B cell (primary cell): ENCODE results near the gene DAG1. TPM values are rescaled to one million over a fixed set of nuclear protein-coding genes. Genes with fewer than 3 reads are reported as not detected.

Experiments used
- ATAC-seq: fragments of 200-7000 bp; cut with Tn5 transposase; one replicate; pipeline ENCODE4 v1.10.0; 2021; ENCODE audit warnings: low read depth, mild to moderate bottlenecking, moderate number of reproducible peaks, moderate library complexity
- CTCF ChIA-PET: fragments of 350-600 bp; sonication (Branson Sonifier 250); formaldehyde crosslinking; loops from one replicate; lab custom pipeline; 2021; ENCODE audit warnings: antibody characterized with exemption, inconsistent platforms; lab: Charles Lee
- POLR2A ChIA-PET: fragments of 350-600 bp; sonication (Branson Sonifier 250); formaldehyde crosslinking; loops from one replicate; lab custom pipeline; 2021; ENCODE audit warnings: antibody characterized with exemption; lab: Charles Lee
- DNase-seq: peaks from one replicate; pipeline ENCODE4 v3.0.0; 2013
- H2AFZ ChIP-seq: 2 replicates; pipeline ENCODE4 v1.6.1; 2012; ENCODE audit warnings: mild to moderate bottlenecking, low read depth, low read length; ENCODE audit not compliant: insufficient read depth, poor library complexity, severe bottlenecking
- H3K27ac ChIP-seq, 2 donors: 1 replicate in 1 of 2; 2 replicates in 1 of 2; pipeline ENCODE4 v1.5.1; 2012 to 2013; ENCODE audit warnings: low read length in 2 of 2, mild to moderate bottlenecking in 2 of 2, moderate library complexity in 1 of 2
- H3K27me3 ChIP-seq, 4 experiments: fragments of 200-600 bp in 1 of 4; sonication (generic) in 1 of 4; replicated peaks in 1 of 4; 1 replicate in 2 of 4; 2 replicates in 2 of 4; pipeline versions ENCODE4 v1.6.1 to v1.7.0; 2013 to 2016; ENCODE audit warnings: low read length in 3 of 4, mild to moderate bottlenecking in 2 of 4, mixed read lengths in 1 of 4, moderate library complexity in 1 of 4; ENCODE audit not compliant: insufficient read depth in 4 of 4, control insufficient read depth in 3 of 4; ENCODE audit errors: control extremely low read depth in 1 of 4
- H3K36me3 ChIP-seq, 2 experiments: replicated peaks in 1 of 2; 1 replicate in 1 of 2; 2 replicates in 1 of 2; pipeline versions ENCODE4 v1.6.1 to v1.7.1; 2013; ENCODE audit warnings: low read length in 1 of 2; ENCODE audit not compliant: insufficient read depth in 2 of 2, control insufficient read depth in 1 of 2; ENCODE audit errors: control extremely low read depth in 1 of 2, extremely low read depth in 1 of 2
- H3K4me1 ChIP-seq, 2 donors: fragments of 200-600 bp in 1 of 2; sonication (generic) in 1 of 2; 1 replicate in 1 of 2; 2 replicates in 1 of 2; pipeline versions ENCODE4 v1.5.1 to v1.6.1; 2013 to 2017; ENCODE audit warnings: low read length in 2 of 2; ENCODE audit not compliant: control insufficient read depth in 2 of 2, insufficient read depth in 2 of 2
- H3K4me2 ChIP-seq: replicated peaks from 2 replicates; pipeline ENCODE3; 2012; ENCODE audit warnings: mild to moderate bottlenecking, low read depth, low read length; ENCODE audit not compliant: poor library complexity, severe bottlenecking
- H3K4me3 ChIP-seq, 5 experiments: fragments of 200-600 bp in 1 of 5; sonication (generic) in 1 of 5; 1 replicate in 3 of 5; 2 replicates in 2 of 5; pipeline versions ENCODE4 v1.5.1 to v1.7.0; 2011 to 2016; ENCODE audit warnings: low read length in 4 of 5, mild to moderate bottlenecking in 4 of 5, low read depth in 2 of 5, control low read depth in 1 of 5, moderate library complexity in 1 of 5; ENCODE audit not compliant: insufficient read depth in 1 of 5; ENCODE audit errors: control extremely low read depth in 1 of 5, extremely low read depth in 1 of 5
- H3K79me2 ChIP-seq: fragments of 200-600 bp; sonication (generic); one replicate; pipeline ENCODE4 v1.6.0; 2016; ENCODE audit warnings: low read length; ENCODE audit not compliant: control insufficient read depth, insufficient read depth
- H3K9ac ChIP-seq: fragments of 200-600 bp; sonication (generic); 2 replicates; pipeline ENCODE4 v1.6.1; 2017; ENCODE audit warnings: mild to moderate bottlenecking, low read length, moderate library complexity
- H3K9me3 ChIP-seq, 3 donors: one replicate each; pipeline versions ENCODE4 v1.6.1 to v1.7.1; 2013; ENCODE audit warnings: low read length in 2 of 3; ENCODE audit not compliant: control insufficient read depth in 2 of 3, insufficient read depth in 1 of 3; ENCODE audit errors: control extremely low read depth in 1 of 3
- H4K20me1 ChIP-seq: 2 replicates; pipeline ENCODE4 v1.6.0; 2012; ENCODE audit warnings: mild to moderate bottlenecking, low read length; ENCODE audit not compliant: insufficient read depth, control insufficient read depth, poor library complexity, severe bottlenecking
- H3K27ac Mint-ChIP-seq: one replicate; pipeline ENCODE4 v1.8.0; 2021; ENCODE audit warnings: mixed read lengths
- H3K27me3 Mint-ChIP-seq: one replicate; pipeline ENCODE4 v1.8.0; 2021; ENCODE audit warnings: mixed read lengths
- H3K4me1 Mint-ChIP-seq: one replicate; pipeline ENCODE4 v1.8.0; 2021; ENCODE audit warnings: mixed read lengths
- H3K4me3 Mint-ChIP-seq: one replicate; pipeline ENCODE4 v1.8.0; 2021; ENCODE audit warnings: mixed read lengths
- H3K9me3 Mint-ChIP-seq: one replicate; pipeline ENCODE4 v1.8.0; 2022; ENCODE audit warnings: mixed read lengths; ENCODE audit not compliant: insufficient read depth
- CTCF ChIP-seq: fragments of 200-600 bp; IDR thresholded peaks from one replicate; pipeline ENCODE4 v1.8.0; 2022; ENCODE audit warnings: antibody characterized with exemption, mild to moderate bottlenecking
- EZH2 ChIP-seq: IDR thresholded peaks from 2 replicates; pipeline ENCODE4 v1.6.1; 2012; ENCODE audit warnings: borderline replicate concordance, low read depth, mild to moderate bottlenecking, moderate library complexity, low read length; ENCODE audit not compliant: insufficient read depth, poor library complexity, severe bottlenecking
- WGBS: methylation state at CpG from one replicate; pipeline ENCODE4 v1.1.5; 2013; ENCODE audit warnings: missing lambda C conversion rate; ENCODE audit not compliant: insufficient coverage; 5-methylcytosine and 5-hydroxymethylcytosine counted together
- intact Hi-C: fragments of 100-400 bp; cut with micrococcal nuclease; formaldehyde crosslinking; loops from one replicate; pipeline ENCODE4 v1.10.0; 2022
- polyA plus RNA-seq: library from polyadenylated mRNA; depleted of rRNA; stranded (reverse); fragments of >200 nt; gene quantifications from 2 replicates; pipeline ENCODE4 v1.2.3, GENCODE V29; 2012
- total RNA-seq, 2 donors: library from RNA; stranded (reverse); fragments of 120-200 nt in 1 of 2; gene quantifications; 1 replicate in 1 of 2; 2 replicates in 1 of 2; pipeline versions ENCODE4 v1.2.3 to v1.2.4, GENCODE V29; 2013 to 2022

The DAG1 gene
- total and polyA plus RNA-seq, 2 donors (not counting 1 experiment from before 2014, with no cell fraction given), result 9.6 to 27.2 TPM

DNA sequence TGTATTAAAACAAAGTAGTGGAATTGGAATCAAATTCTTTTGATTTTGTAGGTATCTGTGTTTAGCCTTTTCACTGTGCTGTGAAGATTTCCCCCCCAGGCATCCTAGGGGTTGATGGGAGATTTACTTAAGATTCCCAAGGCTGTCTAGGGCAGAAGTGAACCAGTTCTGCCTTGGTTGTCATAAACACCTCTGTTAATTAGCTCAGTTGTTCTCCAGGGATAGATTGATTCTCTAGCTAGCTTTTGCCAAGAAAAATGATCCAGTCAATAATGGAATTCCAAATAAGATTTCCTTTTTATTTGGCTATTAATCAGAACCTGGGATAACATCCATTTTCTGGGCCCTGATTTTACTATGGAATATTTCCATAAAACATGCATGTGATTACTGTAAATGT lies 12.7 kb downstream of the DAG1 start:
- Mint-ChIP-seq H3K27me3 (no peaks in the 10 kb centered on the region), H3K27ac (no peak overlapping the region), H3K4me1 (no peaks in the 10 kb centered on the region), H3K4me3 (no peak overlapping the region), H3K9me3 (no peaks in the 10 kb centered on the region)
- TF ChIP-seq EZH2 (no peak), CTCF (no peak)
- H3K4me1 ChIP-seq, result no peaks in the 10 kb centered on the region
- POLR2A ChIA-PET, result no interaction called here
- H3K9ac ChIP-seq, result no peak overlapping the region
- no peak overlapping the region for H3K4me3 ChIP-seq
- DNase-seq (no peak), ATAC-seq (no peak)
- H3K79me2 ChIP-seq, result peaks cover 90% of the 10 kb centered on the region
- H3K9me3 ChIP-seq, result no peaks in the 10 kb centered on the region
- intact Hi-C loops, result no loop called here
- CTCF ChIA-PET, result interaction anchor here (0.6 kb wide), 1 partner anchor 30 kb away, joined by 6 read pairs; no protein-coding TSS in a partner anchor
- no peak overlapping the region for H2AFZ ChIP-seq
- peaks cover 34% of the 10 kb centered on the region for H4K20me1 ChIP-seq
- H3K36me3 ChIP-seq, result peaks cover 0 to 8% of the 10 kb centered on the region in 2 experiments
- no peak overlapping the region for H3K27ac ChIP-seq
- no peak overlapping the region for H3K4me2 ChIP-seq
- H3K27me3 ChIP-seq, result no peaks in the 10 kb centered on the region

GRCh38 chr3:49484471-49484870 lies 14.4 kb downstream of the DAG1 start:
- DNase-seq (no peak), ATAC-seq (no peak)
- Mint-ChIP-seq H3K4me1 (no peaks in the 10 kb centered on the region), H3K27me3 (no peaks in the 10 kb centered on the region), H3K9me3 (no peaks in the 10 kb centered on the region), H3K4me3 (no peak overlapping the region), H3K27ac (no peak overlapping the region)
- Histone ChIP-seq H3K27ac (no peak overlapping the region), H3K9ac (no peak overlapping the region), H3K27me3 (no peaks in the 10 kb centered on the region), H3K4me3 (no peak overlapping the region), H3K36me3 (peaks cover 0 to 2% of the 10 kb centered on the region in 2 experiments), H3K4me1 (no peaks in the 10 kb centered on the region), H3K79me2 (peaks cover 91% of the 10 kb centered on the region), H2AFZ (no peak overlapping the region), H3K9me3 (no peaks in the 10 kb centered on the region), H4K20me1 (peaks cover 41% of the 10 kb centered on the region), H3K4me2 (no peak overlapping the region)
- POLR2A ChIA-PET, result no interaction called here
- intact Hi-C loops, result no loop called here
- CTCF ChIA-PET, result no interaction called here
- no peak for TF ChIP-seq CTCF
- no peak for TF ChIP-seq EZH2
- WGBS, result no CpG with 5 or more reads among the region's 3 CpGs
